ENCODE data around the gene DAZAP1. TPM values are rescaled to one million over a fixed set of nuclear protein-coding genes. Genes with fewer than 3 reads are reported as not detected.

Gene DAZAP1
- total RNA-seq, 1 experiment from 2014 or later = 144 TPM

GRCh38 chr19:1384085-1384462, 23.3 kb upstream of the DAZAP1 start:
- Histone ChIP-seq H3K36me3 (ENCODE audit: low read depth) (no peaks in the 10 kb centered on the region), H3K9me2 (ENCODE audit: insufficient read depth) (no peaks in the 10 kb centered on the region), H3K4me2 (peak overlapping the region; percentile 87), H3K79me2 (ENCODE audit: low read depth) (0 out of 2 replicates have a peak, but pooled peaks cover 4% of the 10 kb centered on the region), H3K4me1 (replicated peaks; ENCODE audit: insufficient read depth) (no peaks in the 10 kb centered on the region), H4K20me1 (ENCODE audit: insufficient read depth) (no peaks in the 10 kb centered on the region), H3K27me3 (ENCODE audit: insufficient read depth, low read depth) (no peaks in the 10 kb centered on the region), H2AFZ (0 out of 2 replicates have a peak overlapping the region, but pooled peaks have one; percentile 77), H3K27ac (no peak overlapping the region), H3K9me3 (ENCODE audit: insufficient read depth, low read depth) (no peaks in the 10 kb centered on the region), H3K4me3 (peak overlapping the region; percentile 82), H3F3A (ENCODE audit: insufficient read depth, low read depth) (peaks cover 5% of the 10 kb centered on the region; the same call in 1 of the 2 replicates)
- TF ChIP-seq EZH2 (IDR thresholded peaks at IDR 0.05; ENCODE audit: low read depth) = no peak
- no peak for TF ChIP-seq CTCF (conservative IDR thresholded peaks at IDR 0.05)
- no TSS peak for BruUV-seq (replicated peaks)
- ChIA-PET CTCF (no interaction called here), POLR2A (ENCODE audit: unreplicated experiment) (no interaction called here)
- DNase-seq = no peak
- intact Hi-C loops (cut with micrococcal nuclease; ENCODE audit: unreplicated experiment) = no loop called here

GRCh38 chr19:1384478-1385110, 22.8 kb upstream of the DAZAP1 start:
- Histone ChIP-seq H3K4me3 (peak overlapping the region; percentile 82), H2AFZ (no peak overlapping the region), H3K9me3 (ENCODE audit: insufficient read depth, low read depth) (no peaks in the 10 kb centered on the region), H3K4me1 (replicated peaks; ENCODE audit: insufficient read depth) (no peaks in the 10 kb centered on the region), H3K27ac (no peak overlapping the region), H3K4me2 (peak overlapping the region; percentile 87), H4K20me1 (ENCODE audit: insufficient read depth) (no peaks in the 10 kb centered on the region), H3K79me2 (ENCODE audit: low read depth) (0 out of 2 replicates have a peak, but pooled peaks cover 4% of the 10 kb centered on the region), H3K27me3 (ENCODE audit: insufficient read depth, low read depth) (no peaks in the 10 kb centered on the region), H3K9me2 (ENCODE audit: insufficient read depth) (no peaks in the 10 kb centered on the region), H3F3A (ENCODE audit: insufficient read depth, low read depth) (peaks cover 5% of the 10 kb centered on the region; the same call in 1 of the 2 replicates), H3K36me3 (ENCODE audit: low read depth) (no peaks in the 10 kb centered on the region)
- POLR2A ChIA-PET (ENCODE audit: unreplicated experiment) = no interaction called here
- no peak for TF ChIP-seq CTCF (conservative IDR thresholded peaks at IDR 0.05)
- TF ChIP-seq EZH2 (IDR thresholded peaks at IDR 0.05; ENCODE audit: low read depth) = no peak
- intact Hi-C loops (cut with micrococcal nuclease; ENCODE audit: unreplicated experiment) = no loop called here
- no TSS peak for BruUV-seq (replicated peaks)
- CTCF ChIA-PET = no interaction called here
- DNase-seq = no peak

- intact Hi-C loops (cut with micrococcal nuclease; ENCODE audit: unreplicated experiment) = no loop called here
- CTCF ChIA-PET = no interaction called here
- Histone ChIP-seq H3K4me1 (replicated peaks; ENCODE audit: insufficient read depth) (no peaks in the 10 kb centered on the region), H4K20me1 (ENCODE audit: insufficient read depth) (no peaks in the 10 kb centered on the region), H3K27me3 (ENCODE audit: insufficient read depth, low read depth) (no peaks in the 10 kb centered on the region), H3K4me3 (no peak overlapping the region), H3K27ac (no peak overlapping the region), H3K4me2 (no peak overlapping the region), H3F3A (ENCODE audit: insufficient read depth, low read depth) (peaks cover 5% of the 10 kb centered on the region; the same call in 1 of the 2 replicates), H3K9me2 (ENCODE audit: insufficient read depth) (no peaks in the 10 kb centered on the region), H3K9me3 (ENCODE audit: insufficient read depth, low read depth) (no peaks in the 10 kb centered on the region), H3K79me2 (ENCODE audit: low read depth) (0 out of 2 replicates have a peak, but pooled peaks cover 4% of the 10 kb centered on the region), H3K36me3 (ENCODE audit: low read depth) (no peaks in the 10 kb centered on the region), H2AFZ (no peak overlapping the region)
- no TSS peak for BruUV-seq (replicated peaks)
- TF ChIP-seq CTCF (conservative IDR thresholded peaks at IDR 0.05) (no peak), EZH2 (IDR thresholded peaks at IDR 0.05; ENCODE audit: low read depth) (no peak)
- POLR2A ChIA-PET (ENCODE audit: unreplicated experiment) = no interaction called here
- DNase-seq = no peak
Observed at GRCh38 chr19:1385816-1386215, 21.6 kb upstream of the DAZAP1 start.

All from PC-9 (cell line).